Right lobe of liver (tissue), 4 donors: ENCODE measurements around the gene C4orf17.

Source experiments
- CTCF ChIP-seq, 4 donors: fragments of 200-600 bp in 3 of 4; fragments of 450-650 bp in 1 of 4; IDR thresholded peaks; one replicate each; pipeline versions ENCODE4 v1.5.1 to v1.8.0; 2016 to 2022; ENCODE audit warnings: antibody characterized with exemption in 4 of 4, mild to moderate bottlenecking in 2 of 4
- POLR2A ChIP-seq: fragments of 450-650 bp; IDR thresholded peaks from one replicate; pipeline ENCODE4 v1.6.1; 2017; ENCODE audit warnings: antibody characterized with exemption, mild to moderate bottlenecking
- donor health status: DM: no; HTN: no; CAD: no.
- donor health status: DM: no; HTN: no; CAD: no.
- donor health status: DM: no; HTN: yes; CAD: no.

- TF ChIP-seq POLR2A (no peak), CTCF (IDR thresholded peaks at IDR 0.05) (no peak)
These were observed 74.7 kb downstream of the C4orf17 start for GRCh38 chr4:99585516-99585915.
